Activated T-helper 2 cell treated with anti-CD3 and anti-CD28 coated beads, Interferon-gamma antibody, Interleukin-2, Interleukin-4, amounts not matched to agents 10 μg/mL and 5 μg/mL and 100 μg/mL, durations not matched to agents 14 hours and 24 hours and 36 hours (primary cell): ENCODE results near the gene SLAIN2. TPM values are rescaled to one million over a fixed set of nuclear protein-coding genes. Genes with fewer than 3 reads are reported as not detected.
"Not testable (repeated sequence)": the region's sequence is repeated elsewhere in the genome, so short reads cannot be mapped to it uniquely, and the experiment has no call there.

Experiments
- DNase-seq: peaks from one replicate; pipeline ENCODE4 v3.0.0; 2021; ENCODE audit warnings: low spot score
- H3K27ac Mint-ChIP-seq: one replicate; pipeline ENCODE4 v1.8.0; 2021; ENCODE audit warnings: mixed read lengths
- H3K27me3 Mint-ChIP-seq: one replicate; pipeline ENCODE4 v1.8.0; 2021; ENCODE audit warnings: low read depth, mixed read lengths
- H3K36me3 Mint-ChIP-seq: one replicate; pipeline ENCODE4 v1.8.0; 2021; ENCODE audit warnings: low read depth, mixed read lengths
- H3K4me1 Mint-ChIP-seq: one replicate; pipeline ENCODE4 v1.8.0; 2021; ENCODE audit warnings: low read depth, mixed read lengths
- H3K4me3 Mint-ChIP-seq: one replicate; pipeline ENCODE4 v1.8.0; 2021; ENCODE audit warnings: low read depth, mild to moderate bottlenecking, moderate library complexity, mixed read lengths
- H3K9me3 Mint-ChIP-seq: one replicate; pipeline ENCODE4 v1.8.0; 2021; ENCODE audit warnings: mixed read lengths
- intact Hi-C: fragments of 100-400 bp; cut with micrococcal nuclease; formaldehyde crosslinking; loops from one replicate; pipeline ENCODE4 v1.15.1; 2023
- total RNA-seq: library from RNA; stranded (reverse); gene quantifications from 2 replicates; pipeline ENCODE4 v1.2.3, GENCODE V29; 2022

SLAIN2 gene
- total RNA-seq, 1 donor from 2014 or later, result 67.1 TPM

DNA sequence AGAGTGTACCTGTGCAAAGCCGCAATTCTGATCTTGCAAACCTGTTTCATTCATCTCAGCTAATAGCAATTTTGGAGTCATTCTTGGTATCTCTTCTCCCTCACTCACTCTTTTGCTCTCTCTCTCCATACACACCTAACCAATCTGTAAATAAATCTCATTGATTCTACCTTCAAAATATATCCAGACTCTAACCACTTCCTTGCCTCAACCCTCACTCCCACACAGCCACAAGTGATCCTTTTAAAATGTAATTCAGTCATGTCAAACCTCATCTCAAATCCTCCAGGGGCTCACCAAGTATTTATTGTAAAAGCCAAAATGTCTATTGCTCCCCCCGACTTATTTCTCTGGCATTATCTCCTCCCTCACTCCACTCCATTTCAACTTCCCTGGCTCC is 90.1 kb downstream of the SLAIN2 start:
- H3K4me3 Mint-ChIP-seq, result no peak overlapping the region
- no peaks in the 10 kb centered on the region for H3K27me3 Mint-ChIP-seq
- intact Hi-C loops, result no loop called here
- H3K36me3 Mint-ChIP-seq, result peaks cover 11% of the 10 kb centered on the region
- H3K4me1 Mint-ChIP-seq, result peaks cover 32% of the 10 kb centered on the region
- no peak for DNase-seq
- no peak overlapping the region for H3K27ac Mint-ChIP-seq
- no peaks in the 10 kb centered on the region for H3K9me3 Mint-ChIP-seq

DNA sequence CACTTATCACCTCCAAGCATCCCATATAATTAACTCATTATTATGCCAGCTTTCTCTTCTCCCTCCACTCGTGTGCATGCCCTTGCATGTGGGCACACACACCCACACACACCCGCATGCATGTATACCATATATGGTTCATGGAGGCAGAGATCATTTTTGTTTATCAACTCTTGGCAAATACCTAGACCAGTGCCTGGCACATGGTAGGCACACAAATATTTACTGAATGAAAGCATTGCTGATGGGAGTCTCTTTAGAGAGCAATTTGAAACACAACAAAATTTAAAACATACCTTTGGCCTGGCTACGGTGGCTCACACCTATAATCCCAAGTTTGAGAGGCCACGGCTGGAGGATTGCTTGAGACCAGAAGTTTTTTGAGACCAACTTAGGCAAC is 90.7 kb downstream of the SLAIN2 start:
- Mint-ChIP-seq H3K4me3 (no peak overlapping the region), H3K4me1 (peaks cover 32% of the 10 kb centered on the region), H3K27me3 (no peaks in the 10 kb centered on the region), H3K27ac (no peak overlapping the region), H3K36me3 (peaks cover 10% of the 10 kb centered on the region), H3K9me3 (no peaks in the 10 kb centered on the region)
- DNase-seq, result no peak
- intact Hi-C loops, result no loop called here

DNA sequence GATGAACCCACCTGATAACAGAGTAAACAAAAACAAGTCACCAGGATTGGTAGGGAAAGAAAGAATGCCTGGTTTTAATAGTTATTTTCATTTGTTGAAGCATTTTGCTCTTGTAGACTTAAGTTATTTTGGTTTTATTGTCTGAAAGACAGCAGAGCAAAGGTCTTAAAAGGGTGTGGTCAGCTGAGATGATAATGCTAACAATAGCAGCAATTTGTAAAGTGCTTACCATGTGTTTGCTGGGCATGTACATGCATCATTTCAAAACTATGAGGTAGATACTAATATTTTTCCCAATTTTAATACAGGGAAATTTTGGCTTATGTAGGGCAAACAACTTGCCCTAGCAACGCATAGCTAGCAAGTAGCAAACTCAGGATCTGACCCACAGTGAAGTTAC is 95.0 kb downstream of the SLAIN2 start:
- intact Hi-C loops, result no loop called here
- Mint-ChIP-seq H3K27ac (no peak overlapping the region), H3K9me3 (no peaks in the 10 kb centered on the region), H3K27me3 (peaks cover 13% of the 10 kb centered on the region), H3K4me1 (peaks cover 8% of the 10 kb centered on the region), H3K36me3 (no peaks in the 10 kb centered on the region), H3K4me3 (no peak overlapping the region)
- DNase-seq, result no peak

DNA sequence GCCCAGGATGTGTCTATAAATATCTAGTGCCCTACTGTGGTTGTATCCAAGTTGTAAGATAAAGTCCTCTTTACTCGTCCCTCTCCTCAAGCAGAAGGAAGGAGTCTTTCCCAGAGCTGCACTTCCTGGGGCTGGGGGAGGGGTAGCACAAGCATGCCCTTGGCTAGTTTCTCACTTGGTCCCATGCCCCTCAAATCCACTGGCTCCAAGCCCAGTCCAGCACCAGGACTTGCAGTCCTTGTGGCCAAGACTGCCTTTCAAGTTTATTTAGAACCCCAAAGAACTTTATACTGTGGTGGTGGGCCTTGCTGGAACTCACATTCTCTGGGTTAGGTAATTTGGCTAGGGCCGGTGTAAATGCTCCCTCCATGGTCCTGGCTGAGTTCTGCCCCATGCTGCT is 98.7 kb downstream of the SLAIN2 start:
- no peak for DNase-seq
- intact Hi-C loops, result no loop called here
- H3K27ac Mint-ChIP-seq, result no peak overlapping the region

DNA sequence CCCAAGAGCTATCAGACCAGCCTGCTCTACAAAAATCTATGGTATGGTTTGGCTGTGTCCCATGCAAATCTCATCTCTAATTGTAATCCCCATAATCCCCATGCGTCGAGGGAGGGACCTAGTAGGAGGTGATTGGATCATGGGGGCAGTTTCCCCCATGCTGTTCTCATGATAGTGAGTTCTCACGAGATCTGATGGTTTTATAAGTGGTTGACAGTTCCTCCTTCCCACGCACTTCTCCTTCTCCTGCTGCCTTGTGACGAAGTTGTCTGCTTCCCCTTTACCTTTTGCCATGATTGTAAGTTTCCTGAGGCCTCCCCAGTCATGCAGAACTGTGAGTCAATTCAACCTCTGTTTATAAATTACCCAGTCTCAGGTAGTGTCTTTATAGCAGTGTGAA is 99.6 kb downstream of the SLAIN2 start:
- H3K36me3 Mint-ChIP-seq, intact Hi-C loops, H3K27ac Mint-ChIP-seq, H3K9me3 Mint-ChIP-seq, DNase-seq, H3K4me3 Mint-ChIP-seq, H3K4me1 Mint-ChIP-seq: not testable (repeated sequence)
- peaks cover 17% of the 10 kb centered on the region for H3K27me3 Mint-ChIP-seq

More for the DNA sequence above, 98.7 kb downstream of the SLAIN2 start:
- Mint-ChIP-seq H3K27me3 (peaks cover 17% of the 10 kb centered on the region), H3K36me3 (no peaks in the 10 kb centered on the region), H3K9me3 (no peaks in the 10 kb centered on the region), H3K4me1 (no peaks in the 10 kb centered on the region), H3K4me3 (no peak overlapping the region)

GRCh38 chr4:48445704-48446103 is 104.4 kb downstream of the SLAIN2 start:
- intact Hi-C loops, result loop anchor here (5.0 kb wide), 1 partner anchor 517 kb away; no protein-coding TSS in a partner anchor
- Mint-ChIP-seq H3K4me1 (no peaks in the 10 kb centered on the region), H3K36me3 (no peaks in the 10 kb centered on the region)

DNA sequence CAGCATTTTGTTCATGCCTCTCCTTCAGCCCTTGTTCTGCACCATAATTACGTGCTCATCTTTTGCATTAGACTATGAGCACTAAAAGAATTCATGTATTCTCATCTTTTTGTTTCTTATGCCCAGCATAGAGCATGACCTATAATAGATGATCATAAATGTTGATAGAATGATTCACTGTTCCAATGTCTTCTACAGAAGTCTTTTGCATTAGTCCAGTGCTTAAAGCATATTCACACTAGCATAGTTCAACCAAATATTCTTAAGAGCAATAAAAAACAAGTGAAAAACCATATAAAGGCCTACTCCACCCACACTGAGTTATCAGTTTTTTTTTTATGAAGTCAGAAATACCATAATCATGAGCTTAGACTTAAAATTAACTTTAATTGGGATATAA is 105.3 kb downstream of the SLAIN2 start:
- no peak overlapping the region for H3K27ac Mint-ChIP-seq
- intact Hi-C loops, result loop anchor here (5.0 kb wide), 1 partner anchor 516 kb away; no protein-coding TSS in a partner anchor
- H3K36me3 Mint-ChIP-seq, result no peaks in the 10 kb centered on the region
- H3K4me1 Mint-ChIP-seq, result no peaks in the 10 kb centered on the region
- no peak overlapping the region for H3K4me3 Mint-ChIP-seq
- no peaks in the 10 kb centered on the region for H3K9me3 Mint-ChIP-seq
- H3K27me3 Mint-ChIP-seq, result peaks cover 6% of the 10 kb centered on the region
- no peak for DNase-seq

More at GRCh38 chr4:48445704-48446103, 104.4 kb downstream of the SLAIN2 start:
- DNase-seq, result no peak
- Mint-ChIP-seq H3K9me3 (no peaks in the 10 kb centered on the region), H3K27me3 (peaks cover 6% of the 10 kb centered on the region), H3K4me3 (no peak overlapping the region), H3K27ac (no peak overlapping the region)

GRCh38 chr4:48449151-48449550 is 107.8 kb downstream of the SLAIN2 start:
- intact Hi-C loops, result loop anchor here (5.0 kb wide), 1 partner anchor 513 kb away; no protein-coding TSS in a partner anchor
- no peaks in the 10 kb centered on the region for H3K4me1 Mint-ChIP-seq
- no peak for DNase-seq
- no peak overlapping the region for H3K27ac Mint-ChIP-seq
- H3K36me3 Mint-ChIP-seq, result no peaks in the 10 kb centered on the region
- no peaks in the 10 kb centered on the region for H3K9me3 Mint-ChIP-seq
- no peak overlapping the region for H3K4me3 Mint-ChIP-seq
- H3K27me3 Mint-ChIP-seq, result peaks cover 5% of the 10 kb centered on the region

GRCh38 chr4:48450740-48451139 is 109.4 kb downstream of the SLAIN2 start:
- no peak overlapping the region for H3K4me3 Mint-ChIP-seq
- intact Hi-C loops, result no loop called here
- H3K9me3 Mint-ChIP-seq, result no peaks in the 10 kb centered on the region
- no peak for DNase-seq
- no peaks in the 10 kb centered on the region for H3K36me3 Mint-ChIP-seq
- H3K27me3 Mint-ChIP-seq, result peaks cover 9% of the 10 kb centered on the region
- no peaks in the 10 kb centered on the region for H3K4me1 Mint-ChIP-seq
- no peak overlapping the region for H3K27ac Mint-ChIP-seq

GRCh38 chr4:48451656-48452055 is 110.3 kb downstream of the SLAIN2 start:
- not testable (repeated sequence) for H3K36me3 Mint-ChIP-seq, H3K4me1 Mint-ChIP-seq
- H3K27me3 Mint-ChIP-seq, result peaks cover 14% of the 10 kb centered on the region

GRCh38 chr4:48454591-48454990 is 113.3 kb downstream of the SLAIN2 start:
- no peak overlapping the region for H3K27ac Mint-ChIP-seq
- H3K4me1 Mint-ChIP-seq, result no peaks in the 10 kb centered on the region
- H3K27me3 Mint-ChIP-seq, result peaks cover 24% of the 10 kb centered on the region
- H3K4me3 Mint-ChIP-seq, result no peak overlapping the region
- no peaks in the 10 kb centered on the region for H3K9me3 Mint-ChIP-seq
- H3K36me3 Mint-ChIP-seq, result no peaks in the 10 kb centered on the region
- no peak for DNase-seq
- intact Hi-C loops, result no loop called here

More at GRCh38 chr4:48451656-48452055, 110.3 kb downstream of the SLAIN2 start:
- H3K4me3 Mint-ChIP-seq, H3K27ac Mint-ChIP-seq, H3K9me3 Mint-ChIP-seq, intact Hi-C loops, DNase-seq: not testable (repeated sequence)

- H3K4me1 Mint-ChIP-seq, result no peaks in the 10 kb centered on the region
- no peak overlapping the region for H3K4me3 Mint-ChIP-seq
- H3K36me3 Mint-ChIP-seq, result no peaks in the 10 kb centered on the region
- no peak for DNase-seq
- peaks cover 17% of the 10 kb centered on the region for H3K27me3 Mint-ChIP-seq
- intact Hi-C loops, result no loop called here
- no peaks in the 10 kb centered on the region for H3K9me3 Mint-ChIP-seq
- H3K27ac Mint-ChIP-seq, result no peak overlapping the region
Observed at GRCh38 chr4:48461000-48461399, 119.7 kb downstream of the SLAIN2 start.

DNA sequence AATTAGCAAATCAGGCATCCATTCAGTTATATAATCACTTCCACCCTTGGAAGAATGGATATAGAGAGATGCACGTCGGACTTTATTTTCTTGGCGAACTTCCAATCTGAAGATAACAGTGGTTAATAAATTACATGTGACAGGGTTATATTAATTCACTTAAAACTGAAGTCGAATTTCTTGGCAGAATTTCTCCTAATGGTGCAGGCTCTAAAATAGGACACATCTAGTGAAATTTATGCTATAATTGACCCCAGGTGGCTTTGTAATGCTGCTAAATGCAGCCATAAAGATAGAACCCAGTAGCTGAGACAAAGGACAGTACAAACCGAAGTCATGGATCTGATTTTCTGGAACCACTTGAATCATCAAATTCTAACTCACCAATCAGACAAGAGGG is 121.0 kb downstream of the SLAIN2 start:
- no peak for DNase-seq
- Mint-ChIP-seq H3K36me3 (no peaks in the 10 kb centered on the region), H3K4me3 (no peak overlapping the region), H3K27me3 (peaks cover 9% of the 10 kb centered on the region), H3K27ac (no peak overlapping the region), H3K4me1 (no peaks in the 10 kb centered on the region), H3K9me3 (no peaks in the 10 kb centered on the region)
- intact Hi-C loops, result no loop called here

GRCh38 chr4:48467442-48467841 is 126.1 kb downstream of the SLAIN2 start:
- intact Hi-C loops, result no loop called here
- Mint-ChIP-seq H3K27ac (no peak overlapping the region), H3K9me3 (no peaks in the 10 kb centered on the region), H3K4me1 (peaks cover 2% of the 10 kb centered on the region), H3K36me3 (no peaks in the 10 kb centered on the region), H3K27me3 (peaks cover 18% of the 10 kb centered on the region), H3K4me3 (no peak overlapping the region)
- DNase-seq, result no peak
